ENCODE data around the gene PRLR.

Gene PRLR

GRCh38 chr5:35159370-35159742 lies 70.9 kb downstream of the PRLR start:
- no peak for DNase-seq (ENCODE audit: low spot score)
- no peak for TF ChIP-seq CTCF (IDR thresholded peaks at IDR 0.05; ENCODE audit: extremely low read depth, missing control alignments)

GRCh38 chr5:35158622-35159369 lies 71.5 kb downstream of the PRLR start:
- DNase-seq (ENCODE audit: low spot score) = no peak
- no peak for TF ChIP-seq CTCF (IDR thresholded peaks at IDR 0.05; ENCODE audit: extremely low read depth, missing control alignments)

GRCh38 chr5:35158204-35158603 lies 72.1 kb downstream of the PRLR start:
- no peak for TF ChIP-seq CTCF (IDR thresholded peaks at IDR 0.05; ENCODE audit: extremely low read depth, missing control alignments)
- no peak for DNase-seq (ENCODE audit: low spot score)

- no peak for TF ChIP-seq CTCF (IDR thresholded peaks at IDR 0.05; ENCODE audit: extremely low read depth, missing control alignments)
- no peak for DNase-seq (ENCODE audit: low spot score)
Measured at GRCh38 chr5:35153375-35153932, 76.8 kb downstream of the PRLR start.

- no peak for TF ChIP-seq CTCF (IDR thresholded peaks at IDR 0.05; ENCODE audit: extremely low read depth, missing control alignments)
- DNase-seq (ENCODE audit: low spot score) = no peak
Measured at GRCh38 chr5:35152733-35153132, 77.6 kb downstream of the PRLR start.

- no peak for TF ChIP-seq CTCF (IDR thresholded peaks at IDR 0.05; ENCODE audit: extremely low read depth, missing control alignments)
- no peak for DNase-seq (ENCODE audit: low spot score)
Measured at GRCh38 chr5:35151146-35151920, 79.0 kb downstream of the PRLR start.

GRCh38 chr5:35149041-35149440 lies 81.2 kb downstream of the PRLR start:
- no peak for DNase-seq (ENCODE audit: low spot score)
- TF ChIP-seq CTCF (IDR thresholded peaks at IDR 0.05; ENCODE audit: extremely low read depth, missing control alignments) = no peak

Data from GM20000 (cell line).